HCT116 (cell line): ENCODE measurements around the gene OPTN. TPM values are rescaled to one million over a fixed set of nuclear protein-coding genes. Genes with fewer than 3 reads are reported as not detected.

ENCODE experiments used
- ATAC-seq: fragments of 200-7000 bp; cut with Tn5 transposase; 2 replicates; pipeline ENCODE4 v1.9.1; 2020; ENCODE audit warnings: mild to moderate bottlenecking, moderate library complexity
- BruUV-seq: library from RNA; stranded (reverse); fragments of 400-500 nt; replicated peaks from 2 replicates; lab custom pipeline; 2021; lab: Mats Ljungman, UMichigan
- CTCF ChIA-PET: fragments of 300-600 bp; sonication (Branson Sonifier 250); formaldehyde crosslinking; loops from one replicate; lab custom pipeline; 2021; ENCODE audit warnings: antibody characterized with exemption; lab: Charles Lee
- POLR2A ChIA-PET: fragments of 300-600, 350-600 bp; sonication (Branson Sonifier 250); formaldehyde crosslinking; loops from one replicate; lab custom pipeline; 2021; ENCODE audit warnings: antibody characterized with exemption; lab: Charles Lee
- RAD21 ChIA-PET, 2 experiments: fragments of 300-600 bp; sonication (Branson Sonifier 250); formaldehyde crosslinking; loops; one replicate each; lab custom pipeline; 2023; ENCODE audit warnings: low total read pairs in 2 of 2; ENCODE audit not compliant: uncharacterized antibody in 2 of 2, unreplicated experiment in 2 of 2, low non-redundant PET in 1 of 2; lab: Charles Lee
- DNase-seq: peaks from one replicate; pipeline ENCODE4 v3.0.0-alpha.2; 2010; ENCODE audit warnings: low read depth, low spot score
- H2AFZ ChIP-seq: fragments of 200-600 bp; shearing (Covaris generic), sonication (generic); 2 replicates; pipeline ENCODE4 v1.6.1; 2017; ENCODE audit warnings: low read depth, mixed run types, mixed read lengths, antibody characterized with exemption, low read length; ENCODE audit not compliant: poor library complexity, severe bottlenecking
- H3K27ac ChIP-seq: 2 replicates; pipeline ENCODE4 v1.5.1; 2012; ENCODE audit warnings: low read depth, low read length
- H3K27me3 ChIP-seq: fragments of 200-600 bp; sonication (generic); 2 replicates; pipeline ENCODE4 v1.6.1; 2016; ENCODE audit warnings: mixed run types, low read length, mixed read lengths; ENCODE audit not compliant: insufficient read depth
- H3K36me3 ChIP-seq, 2 experiments: fragments of 200-500 bp in 1 of 2; fragments of 200-600 bp in 1 of 2; sonication (Bioruptor generic) in 1 of 2; sonication (generic) in 1 of 2; 2 replicates each; pipeline versions ENCODE4 v1.5.1 to v1.6.1; 2014 to 2016; ENCODE audit warnings: low read length in 2 of 2, inconsistent platforms in 1 of 2, mixed read lengths in 1 of 2, mixed run types in 1 of 2; ENCODE audit not compliant: insufficient read depth in 2 of 2, control insufficient read depth in 1 of 2
- H3K4me1 ChIP-seq, 2 experiments: fragments of 200-600 bp in 1 of 2; sonication (generic) in 1 of 2; 2 replicates each; pipeline versions ENCODE4 v1.5.1 to v1.6.1; 2012 to 2017; ENCODE audit warnings: low read length in 2 of 2, inconsistent platforms in 1 of 2, mild to moderate bottlenecking in 1 of 2, mixed read lengths in 1 of 2, mixed run types in 1 of 2, moderate library complexity in 1 of 2; ENCODE audit not compliant: insufficient read depth in 2 of 2, control insufficient read depth in 1 of 2
- H3K4me2 ChIP-seq: fragments of 200-600 bp; sonication (generic); 2 replicates; pipeline ENCODE4 v1.6.1; 2017; ENCODE audit warnings: mixed run types, low read length, mixed read lengths
- H3K4me3 ChIP-seq, 2 experiments: fragments of 200-600 bp in 1 of 2; sonication (generic) in 1 of 2; replicated peaks in 1 of 2; 2 replicates each; pipeline ENCODE4 v1.5.1; 2011 to 2016; ENCODE audit warnings: low read length in 2 of 2, control low read depth in 1 of 2, low read depth in 1 of 2, mild to moderate bottlenecking in 1 of 2, mixed read lengths in 1 of 2, mixed run types in 1 of 2
- H3K79me2 ChIP-seq: fragments of 200-600 bp; sonication (generic); 2 replicates; pipeline ENCODE4 v1.6.1; 2017; ENCODE audit warnings: mild to moderate bottlenecking, mixed run types, low read length, moderate library complexity, mixed read lengths; ENCODE audit not compliant: insufficient read depth
- H3K9ac ChIP-seq: fragments of 200-600 bp; sonication (generic); 2 replicates; pipeline ENCODE4 v1.6.1; 2016; ENCODE audit warnings: low read length, mixed read lengths
- H3K9me2 ChIP-seq: fragments of 200-600 bp; sonication (generic), shearing (Covaris generic); 2 replicates; pipeline ENCODE4 v1.6.1; 2017; ENCODE audit warnings: mixed run types, mild to moderate bottlenecking, moderate library complexity; ENCODE audit not compliant: insufficient read depth
- H3K9me3 ChIP-seq, 2 experiments: fragments of 200-500 bp in 1 of 2; fragments of 200-600 bp in 1 of 2; sonication (Bioruptor generic) in 1 of 2; sonication (generic) in 1 of 2; 2 replicates each; pipeline ENCODE4 v1.6.1; 2014 to 2017; ENCODE audit warnings: low read length in 2 of 2, mixed read lengths in 2 of 2, inconsistent platforms in 1 of 2, low read depth in 1 of 2, mild to moderate bottlenecking in 1 of 2, mixed run types in 1 of 2, moderate library complexity in 1 of 2; ENCODE audit not compliant: control insufficient read depth in 1 of 2, insufficient read depth in 1 of 2
- H4K20me1 ChIP-seq: fragments of 200-600 bp; sonication (generic), shearing (Covaris generic); 2 replicates; pipeline ENCODE4 v1.6.1; 2017; ENCODE audit warnings: mixed run types, mild to moderate bottlenecking, moderate library complexity; ENCODE audit not compliant: insufficient read depth
- CBX3 ChIP-seq: IDR thresholded peaks from 2 replicates; pipeline ENCODE4 v1.6.1; 2012; ENCODE audit warnings: low read depth
- EGR1 ChIP-seq: IDR thresholded peaks from 2 replicates; pipeline ENCODE4 v1.6.1; 2012; ENCODE audit warnings: low read depth
- ELF1 ChIP-seq: IDR thresholded peaks from 2 replicates; pipeline ENCODE4 v1.6.1; 2012; ENCODE audit warnings: low read depth, borderline replicate concordance
- EZH2 ChIP-seq: fragments of 200-600 bp; sonication (generic); IDR thresholded peaks from 2 replicates; pipeline ENCODE4 v1.6.1; 2017; ENCODE audit warnings: antibody characterized with exemption, mixed run types
- FOSL1 ChIP-seq: IDR thresholded peaks from 2 replicates; pipeline ENCODE4 v1.6.1; 2012; ENCODE audit warnings: low read depth
- JUND ChIP-seq: IDR thresholded peaks from 2 replicates; pipeline ENCODE4 v1.6.1; 2012
- POLR2A ChIP-seq: IDR thresholded peaks from 2 replicates; pipeline ENCODE4 v1.7.0; 2011; ENCODE audit warnings: borderline replicate concordance; ENCODE audit not compliant: insufficient read depth, insufficient read length; ENCODE audit errors: extremely low read depth
- POLR2AphosphoS5 ChIP-seq: IDR thresholded peaks from 2 replicates; pipeline ENCODE4 v1.6.1; 2011; ENCODE audit warnings: mild to moderate bottlenecking, low read depth, low read length, moderate library complexity
- RAD21 ChIP-seq: IDR thresholded peaks from 2 replicates; pipeline ENCODE4 v1.6.1; 2012; ENCODE audit warnings: low read depth, mild to moderate bottlenecking
- SIN3A ChIP-seq: IDR thresholded peaks from 2 replicates; pipeline ENCODE4 v1.6.1; 2012; ENCODE audit warnings: low read depth
- SP1 ChIP-seq: IDR thresholded peaks from 2 replicates; pipeline ENCODE4 v1.6.1; 2012; ENCODE audit warnings: low read depth
- SRF ChIP-seq: IDR thresholded peaks from 2 replicates; pipeline ENCODE4 v1.6.1; 2012; ENCODE audit warnings: low read depth
- TCF7L2 ChIP-seq: IDR thresholded peaks from 2 replicates; pipeline ENCODE4 v1.7.0; 2011; ENCODE audit warnings: borderline replicate concordance, inconsistent platforms; ENCODE audit not compliant: insufficient read depth, insufficient read length; ENCODE audit errors: extremely low read depth
- YY1 ChIP-seq: IDR thresholded peaks from 2 replicates; pipeline ENCODE4 v1.6.1; 2011; ENCODE audit warnings: low read length, low read depth, moderate library complexity, mild to moderate bottlenecking; ENCODE audit not compliant: insufficient replicate concordance; ENCODE audit errors: extremely low read depth
- ZFX ChIP-seq: fragments of 450-650 bp; IDR thresholded peaks from 2 replicates; pipeline ENCODE4 v1.6.1; 2017
- ZNF274 ChIP-seq: fragments of 200-500 bp; sonication (Bioruptor generic); IDR thresholded peaks from 2 replicates; pipeline ENCODE4 v1.6.1; 2014; ENCODE audit warnings: mild to moderate bottlenecking, low read depth, low read length, inconsistent platforms
- intact Hi-C: fragments of 100-400 bp; cut with micrococcal nuclease; formaldehyde crosslinking; loops from 2 replicates; pipeline ENCODE4 v1.10.0; 2022
- total RNA-seq: library from RNA; stranded (reverse); gene quantifications from one replicate; pipeline ENCODE4 v1.2.1, GENCODE V29; 2021; ENCODE audit not compliant: unreplicated experiment
- TF ChIP-seq, protein P1 (sequence below): IDR thresholded peaks from 2 replicates; pipeline ENCODE4 v1.6.1; 2012
- TF ChIP-seq, protein P2 (sequence below): IDR thresholded peaks from 2 replicates; pipeline ENCODE4 v1.6.1; 2011; ENCODE audit warnings: mild to moderate bottlenecking, low read length, moderate library complexity; ENCODE audit not compliant: insufficient replicate concordance; ENCODE audit errors: extremely low read depth
- TF ChIP-seq, protein P3 (sequence below): IDR thresholded peaks from 2 replicates; pipeline ENCODE4 v1.6.1; 2012

The OPTN gene
- total RNA-seq, 1 experiment from 2014 or later, result 17.0 TPM

DNA sequence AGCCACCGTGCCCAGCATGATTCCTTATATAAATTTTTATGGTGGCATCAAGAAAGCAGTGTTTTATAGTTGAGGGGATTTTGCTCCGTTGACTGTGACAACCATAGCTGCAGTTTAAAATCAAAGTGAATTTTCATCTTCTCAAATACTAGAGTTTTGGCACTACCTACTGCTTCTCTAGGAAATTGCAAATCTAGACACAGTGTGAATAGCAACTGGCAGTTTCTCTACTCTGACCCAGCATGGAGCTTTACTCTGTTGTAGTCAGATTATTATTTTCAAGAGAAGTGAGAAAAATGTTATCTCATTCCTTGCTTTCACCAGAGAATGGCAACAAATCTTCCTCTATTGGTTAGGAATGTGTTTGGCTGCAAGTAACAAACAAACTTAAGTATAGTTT is 84.3 kb downstream of the OPTN start:
- Histone ChIP-seq H2AFZ (no peak overlapping the region), H3K27ac (no peak overlapping the region), H3K4me1 (no peaks in the 10 kb centered on the region), H3K9ac (no peak overlapping the region), H3K9me2 (no peaks in the 10 kb centered on the region), H4K20me1 (no peaks in the 10 kb centered on the region; the same call in 1 of the 2 replicates), H3K4me2 (no peak overlapping the region), H3K79me2 (peaks cover 6% of the 10 kb centered on the region; the same call in 1 of the 2 replicates), H3K4me3 (no peak overlapping the region), H3K36me3 (peaks cover 57 to 66% of the 10 kb centered on the region in 2 experiments), H3K27me3 (no peaks in the 10 kb centered on the region), H3K9me3 (no peaks in the 10 kb centered on the region)
- BruUV-seq, result no TSS peak
- TF ChIP-seq ELF1 (no peak), YY1 (no peak), ZFX (no peak), CBX3 (no peak), SP1 (no peak)
- DNase-seq (no peak), ATAC-seq (no peak)
- ChIA-PET RAD21 (no interaction called here), POLR2A (no interaction called here), CTCF (no interaction called here)
- intact Hi-C loops, result no loop called here

DNA sequence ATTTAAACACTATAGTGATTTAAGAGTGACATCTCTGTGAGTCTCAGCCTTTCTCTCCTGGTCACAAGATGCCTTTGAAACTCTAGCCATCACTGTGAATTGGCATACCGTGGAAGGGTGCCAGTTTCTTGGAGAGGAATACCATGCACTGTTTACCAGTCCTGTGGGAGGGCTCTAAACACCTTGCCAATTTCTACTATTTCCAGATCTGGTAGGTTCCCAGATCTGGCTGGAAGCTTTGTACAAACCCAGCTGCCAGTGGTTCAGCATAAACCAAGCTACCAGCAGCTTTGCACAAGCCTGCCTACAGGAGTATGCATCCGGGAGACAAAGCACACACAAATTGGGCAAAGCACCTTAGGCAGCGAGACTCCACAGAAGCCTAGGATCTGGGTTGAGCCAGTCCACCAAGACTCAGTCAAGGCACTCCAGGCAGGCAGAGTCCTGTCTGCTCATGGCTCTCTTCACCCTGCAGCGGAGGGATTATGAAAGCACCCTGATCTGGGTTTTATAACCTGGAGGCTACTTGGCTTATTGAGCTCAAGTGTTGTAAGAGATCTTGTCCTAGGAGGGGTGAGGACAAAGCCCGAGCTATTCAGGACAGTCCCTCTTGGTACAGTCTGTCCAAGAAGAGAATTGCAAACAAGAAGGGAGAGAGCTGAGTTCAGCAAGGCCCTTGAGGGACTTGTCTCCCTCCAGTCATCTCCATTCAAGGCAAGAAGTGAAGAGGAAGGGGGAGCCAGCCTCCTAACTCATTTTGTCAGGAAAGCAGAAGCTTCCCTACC is 85.0 kb downstream of the OPTN start:
- CTCF ChIA-PET, result no interaction called here
- no peaks in the 10 kb centered on the region for H4K20me1 ChIP-seq
- no peak overlapping the region for H2AFZ ChIP-seq
- RAD21 ChIA-PET, result no interaction called here
- H3K27ac ChIP-seq, result no peak overlapping the region
- H3K36me3 ChIP-seq, result peaks cover 55 to 63% of the 10 kb centered on the region in 2 experiments
- BruUV-seq, result no TSS peak
- POLR2A ChIA-PET, result no interaction called here
- DNase-seq (no peak), ATAC-seq (no peak)
- no peak overlapping the region for H3K4me3 ChIP-seq
- no peaks in the 10 kb centered on the region for H3K27me3 ChIP-seq
- H3K9ac ChIP-seq, result no peak overlapping the region
- H3K4me2 ChIP-seq, result no peak overlapping the region
- no peaks in the 10 kb centered on the region for H3K4me1 ChIP-seq
- H3K79me2 ChIP-seq, result no peaks in the 10 kb centered on the region
- H3K9me3 ChIP-seq, result no peaks in the 10 kb centered on the region
- H3K9me2 ChIP-seq, result no peaks in the 10 kb centered on the region
- intact Hi-C loops, result no loop called here
- TF ChIP-seq YY1 (no peak), POLR2AphosphoS5 (no peak), EGR1 (no peak), SIN3A (no peak), FOSL1 (no peak), SRF (no peak), RAD21 (no peak), ZNF274 (no peak), EZH2 (no peak), ELF1 (no peak), POLR2A (no peak), JUND (no peak), SP1 (no peak), TCF7L2 (no peak), CBX3 (no peak)
- TF ChIP-seq, protein P1, sequence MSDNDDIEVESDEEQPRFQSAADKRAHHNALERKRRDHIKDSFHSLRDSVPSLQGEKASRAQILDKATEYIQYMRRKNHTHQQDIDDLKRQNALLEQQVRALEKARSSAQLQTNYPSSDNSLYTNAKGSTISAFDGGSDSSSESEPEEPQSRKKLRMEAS, result no peak
- TF ChIP-seq, protein P2, sequence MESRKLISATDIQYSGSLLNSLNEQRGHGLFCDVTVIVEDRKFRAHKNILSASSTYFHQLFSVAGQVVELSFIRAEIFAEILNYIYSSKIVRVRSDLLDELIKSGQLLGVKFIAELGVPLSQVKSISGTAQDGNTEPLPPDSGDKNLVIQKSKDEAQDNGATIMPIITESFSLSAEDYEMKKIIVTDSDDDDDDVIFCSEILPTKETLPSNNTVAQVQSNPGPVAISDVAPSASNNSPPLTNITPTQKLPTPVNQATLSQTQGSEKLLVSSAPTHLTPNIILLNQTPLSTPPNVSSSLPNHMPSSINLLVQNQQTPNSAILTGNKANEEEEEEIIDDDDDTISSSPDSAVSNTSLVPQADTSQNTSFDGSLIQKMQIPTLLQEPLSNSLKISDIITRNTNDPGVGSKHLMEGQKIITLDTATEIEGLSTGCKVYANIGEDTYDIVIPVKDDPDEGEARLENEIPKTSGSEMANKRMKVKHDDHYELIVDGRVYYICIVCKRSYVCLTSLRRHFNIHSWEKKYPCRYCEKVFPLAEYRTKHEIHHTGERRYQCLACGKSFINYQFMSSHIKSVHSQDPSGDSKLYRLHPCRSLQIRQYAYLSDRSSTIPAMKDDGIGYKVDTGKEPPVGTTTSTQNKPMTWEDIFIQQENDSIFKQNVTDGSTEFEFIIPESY, result no peak
- TF ChIP-seq, protein P3, sequence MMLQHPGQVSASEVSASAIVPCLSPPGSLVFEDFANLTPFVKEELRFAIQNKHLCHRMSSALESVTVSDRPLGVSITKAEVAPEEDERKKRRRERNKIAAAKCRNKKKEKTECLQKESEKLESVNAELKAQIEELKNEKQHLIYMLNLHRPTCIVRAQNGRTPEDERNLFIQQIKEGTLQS, result no peak
